Fibroblast of pulmonary artery (primary cell): ENCODE data around the gene ZAR1.
A peak's percentile ranks its signal among the peaks of the same experiment; 100 is the strongest.

Experiments used
- DNase-seq: peaks from one replicate; pipeline ENCODE4 v3.0.0-alpha.2; 2010; ENCODE audit warnings: low read depth
- H3K4me3 ChIP-seq: replicated peaks from 2 replicates; pipeline ENCODE4 v1.5.1; 2011; ENCODE audit warnings: low read depth, mild to moderate bottlenecking, control low read depth, low read length, moderate library complexity
- TF ChIP-seq, protein P1 (sequence below): IDR thresholded peaks from 2 replicates; pipeline ENCODE4 v1.5.1; 2011; ENCODE audit warnings: mild to moderate bottlenecking, control low read depth, low read length, inconsistent platforms; ENCODE audit errors: missing control alignments

The ZAR1 gene

DNA sequence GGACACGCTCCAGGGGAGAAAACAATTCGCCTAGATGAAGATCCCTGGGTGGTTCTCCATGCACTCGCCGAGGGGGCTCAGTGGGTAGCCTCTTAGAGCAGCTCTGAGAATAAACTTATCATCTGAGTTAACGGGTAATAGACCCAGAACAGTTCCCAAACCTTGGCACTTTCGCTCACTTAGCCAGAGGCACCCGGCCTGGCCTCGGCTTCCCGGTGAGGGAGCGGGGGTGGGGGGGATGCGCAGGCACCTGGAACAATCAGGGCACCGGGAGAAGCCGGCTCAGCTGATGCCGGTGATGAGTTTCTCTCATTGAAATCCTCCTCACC, 405 bp upstream of the ZAR1 start:
- no peak for DNase-seq
- no peak overlapping the region for H3K4me3 ChIP-seq
- TF ChIP-seq, protein P1, sequence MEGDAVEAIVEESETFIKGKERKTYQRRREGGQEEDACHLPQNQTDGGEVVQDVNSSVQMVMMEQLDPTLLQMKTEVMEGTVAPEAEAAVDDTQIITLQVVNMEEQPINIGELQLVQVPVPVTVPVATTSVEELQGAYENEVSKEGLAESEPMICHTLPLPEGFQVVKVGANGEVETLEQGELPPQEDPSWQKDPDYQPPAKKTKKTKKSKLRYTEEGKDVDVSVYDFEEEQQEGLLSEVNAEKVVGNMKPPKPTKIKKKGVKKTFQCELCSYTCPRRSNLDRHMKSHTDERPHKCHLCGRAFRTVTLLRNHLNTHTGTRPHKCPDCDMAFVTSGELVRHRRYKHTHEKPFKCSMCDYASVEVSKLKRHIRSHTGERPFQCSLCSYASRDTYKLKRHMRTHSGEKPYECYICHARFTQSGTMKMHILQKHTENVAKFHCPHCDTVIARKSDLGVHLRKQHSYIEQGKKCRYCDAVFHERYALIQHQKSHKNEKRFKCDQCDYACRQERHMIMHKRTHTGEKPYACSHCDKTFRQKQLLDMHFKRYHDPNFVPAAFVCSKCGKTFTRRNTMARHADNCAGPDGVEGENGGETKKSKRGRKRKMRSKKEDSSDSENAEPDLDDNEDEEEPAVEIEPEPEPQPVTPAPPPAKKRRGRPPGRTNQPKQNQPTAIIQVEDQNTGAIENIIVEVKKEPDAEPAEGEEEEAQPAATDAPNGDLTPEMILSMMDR = no peak

DNA sequence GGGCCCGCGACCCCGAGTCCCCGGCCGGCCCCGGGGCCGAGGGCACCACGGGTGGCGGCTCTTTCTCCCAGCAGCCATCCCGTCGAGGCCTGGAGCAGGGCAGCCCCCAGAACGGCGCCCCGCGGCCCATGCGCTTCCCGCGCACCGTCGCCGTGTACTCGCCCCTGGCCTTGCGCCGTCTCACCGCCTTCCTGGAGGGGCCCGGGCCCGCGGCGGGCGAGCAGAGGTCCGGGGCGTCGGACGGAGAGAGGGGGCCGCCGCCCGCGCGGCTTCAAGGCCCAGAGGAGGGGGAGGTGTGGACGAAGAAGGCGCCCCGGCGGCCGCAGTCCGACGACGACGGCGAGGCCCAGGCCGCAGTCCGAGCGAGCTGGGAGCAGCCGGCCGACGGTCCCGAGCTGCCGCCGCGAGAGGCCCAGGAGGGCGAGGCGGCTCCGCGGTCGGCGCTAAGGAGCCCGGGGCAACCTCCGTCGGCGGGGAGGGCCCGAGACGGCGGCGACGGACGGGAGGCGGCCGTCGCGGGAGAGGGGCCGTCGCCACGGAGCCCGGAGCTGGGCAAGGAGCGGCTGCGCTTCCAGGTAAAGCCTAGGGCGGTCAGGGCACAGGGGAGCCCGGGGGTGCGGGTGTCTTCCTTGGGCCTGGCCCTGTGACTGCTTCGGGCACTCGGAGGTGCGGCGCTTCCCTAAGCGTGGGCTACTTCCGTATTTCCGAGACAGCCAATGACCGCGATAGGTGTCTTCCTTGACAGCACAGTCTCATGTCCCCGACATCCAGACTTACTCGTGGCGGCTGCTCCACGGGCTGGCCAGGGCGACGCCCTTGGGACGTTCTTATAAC, 845 bp downstream of the ZAR1 start:
- DNase-seq = no peak
- H3K4me3 ChIP-seq = no peak overlapping the region
- TF ChIP-seq, protein P1 = no peak

DNA sequence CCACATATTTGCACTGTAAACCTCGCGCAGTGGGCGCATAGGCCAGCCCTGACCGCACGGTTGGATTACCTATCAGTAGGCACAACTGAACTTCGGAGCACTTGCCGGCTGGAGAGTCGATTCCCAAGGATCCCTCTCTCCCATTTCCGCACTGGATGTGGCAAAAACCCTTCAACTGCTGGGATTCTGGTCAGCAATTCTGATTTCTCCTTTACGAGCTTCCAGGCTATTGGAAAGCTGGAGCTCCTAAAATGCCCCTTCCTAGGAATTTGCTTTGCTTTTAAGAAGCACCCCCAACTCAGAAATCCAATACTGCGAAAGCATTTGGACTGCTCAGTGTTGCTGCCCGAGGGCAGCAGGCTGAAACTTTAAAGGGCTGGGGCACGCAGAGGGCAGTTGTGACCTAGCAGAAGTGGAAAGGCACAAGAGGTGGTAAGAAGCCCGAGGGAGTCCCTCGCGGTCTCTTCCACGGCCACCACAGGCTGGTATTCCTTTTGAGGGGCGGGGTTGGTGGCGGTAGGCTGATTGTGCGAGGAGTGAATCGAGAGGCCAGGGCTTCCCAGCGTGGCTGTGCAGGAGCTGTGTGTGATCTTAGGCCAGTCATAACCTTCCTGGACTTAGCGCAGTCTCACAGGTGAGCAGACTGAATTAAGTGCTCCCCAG, 1.6 kb downstream of the ZAR1 start:
- no peak overlapping the region for H3K4me3 ChIP-seq
- TF ChIP-seq, protein P1 = no peak
- DNase-seq = no peak

DNA sequence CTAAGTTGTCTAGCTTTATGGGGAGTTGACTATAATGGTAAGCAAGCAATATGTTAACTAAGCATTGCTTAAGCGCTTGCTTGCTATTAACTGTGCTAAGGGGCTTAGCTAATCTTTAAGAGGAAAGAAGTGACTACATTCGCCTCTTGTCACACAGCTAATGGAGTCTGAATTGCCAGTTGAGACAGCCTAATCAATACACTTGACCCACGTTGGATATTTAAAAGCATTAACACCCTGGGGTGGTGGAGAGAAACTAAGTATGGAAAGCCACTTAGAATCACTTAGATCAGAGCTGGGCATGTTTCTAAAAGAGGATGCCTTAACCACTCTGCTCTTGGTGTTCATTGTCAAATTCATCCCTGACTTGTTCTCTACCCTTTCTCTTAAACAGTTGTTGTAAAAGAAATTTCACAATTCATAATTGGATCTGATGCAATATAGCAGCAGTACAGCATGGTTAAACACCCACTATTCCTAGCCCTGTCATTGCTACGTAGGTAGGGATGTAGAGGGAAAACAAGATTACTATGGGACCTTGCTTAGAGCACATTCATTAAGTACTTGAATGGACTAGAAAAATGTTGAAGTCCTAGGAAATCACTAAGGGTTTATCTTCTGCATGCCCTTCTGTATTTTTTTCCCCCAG, 3.5 kb downstream of the ZAR1 start:
- peak; percentile 8 for DNase-seq
- TF ChIP-seq, protein P1 = no peak
- H3K4me3 ChIP-seq = no peak overlapping the region

DNA sequence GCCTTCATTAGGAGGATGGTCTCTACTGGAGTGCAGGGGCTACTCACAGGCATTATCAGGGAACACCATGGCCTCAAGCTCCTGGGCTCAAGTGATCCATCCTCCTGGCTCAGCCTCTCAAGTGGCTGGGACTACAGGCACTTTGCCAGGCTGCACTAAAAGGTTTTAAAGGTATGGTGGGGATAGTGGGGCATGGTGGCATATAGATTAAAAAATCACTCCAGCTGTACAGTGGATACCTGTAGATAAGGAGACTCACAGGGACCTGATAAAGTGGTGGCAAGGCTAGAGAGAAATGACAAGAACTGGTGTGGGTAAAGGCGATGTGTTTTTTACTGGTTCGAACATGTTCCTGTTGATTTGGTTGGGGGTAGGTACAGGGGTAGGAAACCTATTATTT, 5.9 kb downstream of the ZAR1 start:
- H3K4me3 ChIP-seq = no peak overlapping the region
- DNase-seq = no peak
- TF ChIP-seq, protein P1 = no peak

DNA sequence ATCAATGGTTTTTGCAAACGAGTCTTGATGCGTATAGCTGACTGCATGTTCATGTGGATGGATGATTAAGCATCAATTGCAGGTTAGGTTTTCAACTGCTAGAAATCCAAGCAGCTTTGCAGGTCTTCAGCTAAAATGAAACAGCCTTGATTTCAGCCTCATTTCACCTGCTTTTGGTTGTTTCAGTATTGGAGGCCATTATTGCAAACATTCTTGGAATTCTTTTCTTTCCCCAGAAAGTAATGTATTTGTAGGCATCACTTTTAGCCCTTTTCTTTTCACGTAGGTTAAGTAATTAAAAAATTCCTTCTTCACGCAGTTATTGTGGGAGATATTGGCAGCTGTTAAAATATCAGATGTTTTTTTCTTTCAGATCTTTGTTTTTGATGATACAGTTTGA, 8.8 kb downstream of the ZAR1 start:
- H3K4me3 ChIP-seq = no peak overlapping the region
- TF ChIP-seq, protein P1 = no peak
- no peak for DNase-seq
